ENCODE data around the gene IRGC.
A peak's percentile ranks its signal among the peaks of the same experiment; 100 is the strongest.
"Not testable (repeated sequence)": the region's sequence is repeated elsewhere in the genome, so short reads cannot be mapped to it uniquely, and the experiment has no call there.

The IRGC gene

GRCh38 chr19:43755256-43755801 is 39.5 kb downstream of the IRGC start:
- DNase-seq (ENCODE audit: low read depth) = peak; percentile 60

- DNase-seq (ENCODE audit: low read depth) = no peak
Observed at GRCh38 chr19:43759515-43759914, 43.6 kb downstream of the IRGC start.

DNA sequence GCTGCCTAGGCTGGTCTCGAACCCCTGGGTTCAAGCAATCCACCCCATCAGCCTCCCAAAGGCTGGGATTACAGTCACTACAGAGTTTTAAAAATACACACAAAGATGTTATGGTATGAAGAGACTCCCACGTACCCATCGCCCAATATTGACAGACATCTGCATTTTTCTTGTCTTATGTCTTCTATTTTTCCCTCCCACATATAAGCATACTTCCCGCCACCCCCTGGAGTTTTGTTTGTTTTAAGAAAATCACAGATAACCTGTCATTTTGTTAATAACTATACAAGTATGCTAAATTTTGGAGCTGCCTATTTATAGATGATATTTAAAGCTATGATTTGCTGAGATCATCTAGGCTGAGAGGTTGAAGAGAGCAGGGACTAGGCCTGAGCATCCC is 45.1 kb downstream of the IRGC start:
- DNase-seq (ENCODE audit: low read depth) = no peak

DNA sequence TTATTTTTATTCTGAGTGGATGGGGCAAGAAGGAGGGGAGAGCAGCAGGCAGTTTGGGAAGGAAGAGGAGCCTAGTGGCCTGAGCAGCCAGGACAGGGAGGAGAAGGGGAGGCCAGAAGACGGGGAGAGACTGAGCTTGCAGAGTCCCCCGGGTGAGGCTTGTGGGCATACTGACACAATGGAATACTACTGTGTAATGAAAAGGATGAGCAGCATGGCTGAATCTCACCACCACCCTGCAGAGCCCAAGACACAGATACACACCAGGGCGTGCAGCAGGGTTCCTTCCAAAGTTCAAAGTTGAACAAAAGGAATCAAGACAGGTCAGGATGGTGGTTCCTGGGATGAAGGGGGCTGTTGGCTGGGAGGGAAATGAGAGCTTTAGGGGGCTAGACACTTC is 46.9 kb downstream of the IRGC start:
- DNase-seq (ENCODE audit: low read depth) = no peak

GRCh38 chr19:43763473-43763939 is 47.6 kb downstream of the IRGC start:
- DNase-seq (ENCODE audit: low read depth) = no peak

DNA sequence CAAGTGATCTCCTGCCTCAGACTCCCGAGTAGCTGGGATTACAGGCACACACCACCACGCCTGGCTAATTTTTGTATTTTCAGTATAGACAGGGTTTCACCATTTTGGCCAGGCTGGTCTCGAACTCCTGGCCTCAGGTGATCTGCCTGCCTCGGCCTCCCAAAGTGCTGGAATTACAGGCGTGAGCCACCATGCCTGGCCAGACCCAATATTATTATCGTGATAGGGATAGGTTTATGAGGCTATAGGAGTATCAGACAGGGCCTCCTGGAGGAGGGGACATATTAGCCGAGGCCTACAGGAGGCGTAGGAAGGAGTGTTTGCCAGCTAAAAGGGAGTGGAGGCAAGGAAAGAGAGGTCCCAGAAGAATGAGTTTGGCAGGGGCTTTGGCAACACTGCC is 48.8 kb downstream of the IRGC start:
- not testable (repeated sequence) for DNase-seq (ENCODE audit: low read depth)

- peak; percentile 42 for DNase-seq (ENCODE audit: low read depth)
Observed at GRCh38 chr19:43765109-43765876, 49.4 kb downstream of the IRGC start.

DNA sequence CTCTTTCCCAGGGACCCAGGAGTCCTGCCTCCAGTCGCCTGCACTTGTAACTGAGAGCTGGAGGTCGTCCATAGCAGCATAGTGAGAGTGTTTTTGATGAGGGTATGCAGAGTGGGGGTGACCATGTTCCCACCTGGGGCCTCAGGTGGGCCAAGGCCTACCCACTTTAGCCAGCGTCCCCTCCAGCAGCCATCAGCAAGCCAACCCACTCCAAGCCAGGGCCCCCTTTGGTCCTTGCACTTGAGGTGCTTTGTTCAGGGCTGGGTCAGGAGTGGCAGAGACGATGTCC is 50.8 kb downstream of the IRGC start:
- no peak for DNase-seq (ENCODE audit: low read depth)

- DNase-seq (ENCODE audit: low read depth) = no peak
Observed at GRCh38 chr19:43767316-43767715, 51.4 kb downstream of the IRGC start.

- DNase-seq (ENCODE audit: low read depth) = no peak
Observed at GRCh38 chr19:43767818-43768217, 51.9 kb downstream of the IRGC start.

GRCh38 chr19:43768273-43769050 is 52.6 kb downstream of the IRGC start:
- DNase-seq (ENCODE audit: low read depth) = no peak

DNA sequence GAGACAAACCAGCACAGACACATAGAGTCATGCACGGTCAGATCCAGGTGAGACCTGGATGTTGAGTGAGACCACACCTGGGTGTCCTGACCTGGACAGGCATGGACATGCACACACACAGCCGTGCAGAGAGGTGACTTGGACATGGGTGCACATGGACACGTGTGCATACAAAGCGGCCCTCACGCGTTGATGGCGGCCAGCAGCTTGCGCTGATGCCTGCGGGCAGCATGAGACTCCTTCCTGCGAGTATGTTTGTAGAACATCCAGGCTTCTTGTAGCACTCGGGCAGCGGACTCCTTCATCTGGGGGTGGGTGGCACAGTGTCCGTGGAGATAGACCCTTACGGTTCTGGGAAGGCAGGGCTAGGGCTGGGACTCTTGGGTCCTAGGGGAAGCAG is 53.4 kb downstream of the IRGC start:
- DNase-seq (ENCODE audit: low read depth) = no peak
